SW 1271 (cell line): ENCODE results near the gene CNST.
A peak's percentile ranks its signal among the peaks of the same experiment; 100 is the strongest.
"Not testable (repeated sequence)": the region's sequence is repeated elsewhere in the genome, so short reads cannot be mapped to it uniquely, and the experiment has no call there.

Experiments used
- DNase-seq, 2 experiments: peaks; one replicate each; lab custom pipeline; 2025; lab: John Stamatoyannopoulos, UW

The CNST gene

GRCh38 chr1:246618240-246618808, 52.1 kb downstream of the CNST start:
- no peak for DNase-seq

- DNase-seq: no peak
Measured at GRCh38 chr1:246622035-246622652, 55.9 kb downstream of the CNST start.

GRCh38 chr1:246624091-246624490, 57.8 kb downstream of the CNST start:
- DNase-seq: no peak

- no peak for DNase-seq
Measured at GRCh38 chr1:246629030-246629429, 62.8 kb downstream of the CNST start.

- no peak for DNase-seq
Measured at GRCh38 chr1:246629976-246630375, 63.7 kb downstream of the CNST start.

GRCh38 chr1:246631426-246631825, 65.2 kb downstream of the CNST start:
- DNase-seq: no peak

- peak in 1 of 2 experiments; percentile 34 for DNase-seq
Measured at GRCh38 chr1:246632281-246633168, 66.3 kb downstream of the CNST start.

- not testable (repeated sequence) for DNase-seq
Measured at GRCh38 chr1:246634659-246635058, 68.4 kb downstream of the CNST start.

GRCh38 chr1:246638941-246639655, 72.8 kb downstream of the CNST start:
- DNase-seq: no peak

GRCh38 chr1:246639732-246640131, 73.5 kb downstream of the CNST start:
- no peak for DNase-seq

- no peak for DNase-seq
Measured at GRCh38 chr1:246640747-246641146, 74.5 kb downstream of the CNST start.

GRCh38 chr1:246641394-246641793, 75.1 kb downstream of the CNST start:
- no peak for DNase-seq

GRCh38 chr1:246642719-246643118, 76.5 kb downstream of the CNST start:
- no peak for DNase-seq

GRCh38 chr1:246647113-246647512, 80.9 kb downstream of the CNST start:
- DNase-seq: no peak

- DNase-seq: no peak
Measured at GRCh38 chr1:246647513-246647912, 81.3 kb downstream of the CNST start.

GRCh38 chr1:246651012-246651695, 84.9 kb downstream of the CNST start:
- DNase-seq: no peak

GRCh38 chr1:246658567-246658966, 92.3 kb downstream of the CNST start:
- DNase-seq: no peak

- DNase-seq: no peak
Measured at GRCh38 chr1:246659594-246660140, 93.4 kb downstream of the CNST start.

- DNase-seq: no peak
Measured at GRCh38 chr1:246661451-246661850, 95.2 kb downstream of the CNST start.

GRCh38 chr1:246667773-246668172, 101.5 kb downstream of the CNST start:
- no peak for DNase-seq

- DNase-seq: no peak
Measured at GRCh38 chr1:246669659-246670058, 103.4 kb downstream of the CNST start.

- DNase-seq: no peak
Measured at GRCh38 chr1:246674049-246674448, 107.8 kb downstream of the CNST start.
